Kidney (tissue), 14 donors: Measurements from ENCODE around the gene DPH7. TPM values are rescaled to one million over a fixed set of nuclear protein-coding genes. Genes with fewer than 3 reads are reported as not detected.

Experiments used
- DNase-seq, 5 donors: peaks; one replicate each; pipeline ENCODE4 v3.0.0-alpha.2; 2013 to 2020
- FAIRE-seq: peaks from 2 replicates; lab custom pipeline; 2012; peaks lifted over from hg19 to GRCh38; lab: Jason Lieb, UNC
- H3K27ac ChIP-seq, 2 donors: one replicate each; pipeline ENCODE4 v1.7.0; 2013; ENCODE audit warnings: low read depth in 2 of 2, low read length in 2 of 2, inconsistent platforms in 1 of 2
- H3K27me3 ChIP-seq: one replicate; pipeline ENCODE4 v1.7.1; 2013; ENCODE audit warnings: low read length, inconsistent platforms; ENCODE audit not compliant: control insufficient read depth, insufficient read depth
- H3K36me3 ChIP-seq, 3 donors: one replicate each; pipeline versions ENCODE4 v1.7.0 to v1.7.1; 2013; ENCODE audit warnings: low read length in 3 of 3, control low read depth in 1 of 3, inconsistent platforms in 1 of 3; ENCODE audit not compliant: insufficient read depth in 3 of 3, control insufficient read depth in 2 of 3
- H3K4me1 ChIP-seq, 3 donors: one replicate each; pipeline versions ENCODE4 v1.7.0 to v1.7.1; 2013; ENCODE audit warnings: low read length in 3 of 3, inconsistent platforms in 1 of 3, low read depth in 1 of 3; ENCODE audit not compliant: control insufficient read depth in 2 of 3, insufficient read depth in 2 of 3
- H3K4me3 ChIP-seq, 3 donors: one replicate each; pipeline versions ENCODE4 v1.7.0 to v1.8.1; 2013; ENCODE audit warnings: low read length in 3 of 3, control low read depth in 1 of 3, inconsistent platforms in 1 of 3
- H3K9ac ChIP-seq, 3 donors: one replicate each; pipeline versions ENCODE4 v1.7.0 to v1.7.1; 2013; ENCODE audit warnings: low read length in 3 of 3, control low read depth in 1 of 3, inconsistent platforms in 1 of 3
- H3K9me3 ChIP-seq, 3 donors: one replicate each; pipeline versions ENCODE4 v1.7.0 to v1.7.1; 2013; ENCODE audit warnings: low read length in 3 of 3, control low read depth in 1 of 3, inconsistent platforms in 1 of 3; ENCODE audit not compliant: control insufficient read depth in 2 of 3, insufficient read depth in 1 of 3
- intact Hi-C: fragments of 100-400 bp; cut with DNase I; formaldehyde crosslinking; loops from one replicate; pipeline ENCODE4 v1.11.1; 2022
- polyA plus RNA-seq: library from polyadenylated mRNA; stranded (reverse); fragments of 350-450 nt; fragmentation: Illumina TruSeq; extraction: RNeasy Lipid Tissue Mini Kit (QIAGEN cat#74804); gene quantifications from one replicate; pipeline ENCODE4 v1.2.3, GENCODE V29; 2014; ENCODE audit warnings: low read depth, low replicate concordance; ENCODE audit not compliant: insufficient read depth
- total RNA-seq: library from RNA; stranded (reverse); fragmentation: NEBNext Ultra II Directional; extraction: Animal tissue kit (Norgen Biotek cat#: 25700); gene quantifications from one replicate; pipeline ENCODE4 v1.2.1, GENCODE V29; 2021
- TF ChIP-seq, protein P1 (sequence below): IDR thresholded peaks from 3 replicates; pipeline ENCODE4 v1.5.1; 2012; ENCODE audit warnings: mild to moderate bottlenecking, moderate library complexity, borderline replicate concordance; ENCODE audit not compliant: insufficient read depth; ENCODE audit errors: extremely low read depth
- donor health status: control.
- donor health status: control.
- donor health status: control.
- donor health status: control.
- donor health status: control.
- donor health status: DM: yes; HTN: yes; CAD: no.
- donor health status: Normal renal cell carcinoma (clear cell type).

Gene DPH7
- total and polyA plus RNA-seq, 2 donors from 2014 or later, result 23.2 to 31.4 TPM

- Histone ChIP-seq H3K4me1 (peaks cover 0 to 11% (median 5%) of the 10 kb centered on the region in 3 donors), H3K9me3 (no peaks in the 10 kb centered on the region), H3K36me3 (no peaks in the 10 kb centered on the region), H3K27me3 (no peaks in the 10 kb centered on the region), H3K4me3 (no peak overlapping the region), H3K9ac (no peak overlapping the region), H3K27ac (no peak overlapping the region)
- DNase-seq (peak in 1 of 5 donors; percentile 51), FAIRE-seq (no peak)
- TF ChIP-seq, protein P1, sequence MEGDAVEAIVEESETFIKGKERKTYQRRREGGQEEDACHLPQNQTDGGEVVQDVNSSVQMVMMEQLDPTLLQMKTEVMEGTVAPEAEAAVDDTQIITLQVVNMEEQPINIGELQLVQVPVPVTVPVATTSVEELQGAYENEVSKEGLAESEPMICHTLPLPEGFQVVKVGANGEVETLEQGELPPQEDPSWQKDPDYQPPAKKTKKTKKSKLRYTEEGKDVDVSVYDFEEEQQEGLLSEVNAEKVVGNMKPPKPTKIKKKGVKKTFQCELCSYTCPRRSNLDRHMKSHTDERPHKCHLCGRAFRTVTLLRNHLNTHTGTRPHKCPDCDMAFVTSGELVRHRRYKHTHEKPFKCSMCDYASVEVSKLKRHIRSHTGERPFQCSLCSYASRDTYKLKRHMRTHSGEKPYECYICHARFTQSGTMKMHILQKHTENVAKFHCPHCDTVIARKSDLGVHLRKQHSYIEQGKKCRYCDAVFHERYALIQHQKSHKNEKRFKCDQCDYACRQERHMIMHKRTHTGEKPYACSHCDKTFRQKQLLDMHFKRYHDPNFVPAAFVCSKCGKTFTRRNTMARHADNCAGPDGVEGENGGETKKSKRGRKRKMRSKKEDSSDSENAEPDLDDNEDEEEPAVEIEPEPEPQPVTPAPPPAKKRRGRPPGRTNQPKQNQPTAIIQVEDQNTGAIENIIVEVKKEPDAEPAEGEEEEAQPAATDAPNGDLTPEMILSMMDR, result no peak
- intact Hi-C loops, result no loop called here
Measured at GRCh38 chr9:137547687-137548543, 30.8 kb downstream of the DPH7 start.

DNA sequence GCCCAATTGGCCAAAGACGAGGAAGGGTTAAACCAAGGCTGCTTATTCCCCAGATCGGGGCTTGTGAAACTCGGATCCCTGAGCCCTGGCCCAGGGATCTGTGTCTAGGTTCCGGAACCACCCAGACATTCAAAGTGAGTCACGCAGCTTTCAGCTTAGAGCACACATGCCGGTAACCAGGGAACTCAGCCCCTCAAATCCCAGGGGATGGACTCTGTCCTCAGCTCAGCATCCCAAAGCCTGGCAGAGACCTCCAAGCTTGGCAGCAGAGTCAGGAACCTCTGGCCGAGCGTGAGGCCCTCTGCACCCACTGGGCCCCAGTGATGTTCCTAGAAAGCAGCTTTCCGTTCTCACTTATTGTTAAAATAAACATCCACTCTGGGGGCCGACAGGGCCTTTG, 33.6 kb downstream of the DPH7 start:
- Histone ChIP-seq H3K9me3 (no peaks in the 10 kb centered on the region), H3K9ac (no peak overlapping the region), H3K4me1 (peaks cover 0 to 6% (median 0%) of the 10 kb centered on the region in 3 donors), H3K4me3 (no peak overlapping the region), H3K36me3 (no peaks in the 10 kb centered on the region), H3K27me3 (no peaks in the 10 kb centered on the region), H3K27ac (no peak overlapping the region)
- intact Hi-C loops, result no loop called here
- TF ChIP-seq, protein P1, result no peak
- no peak for DNase-seq
- FAIRE-seq, result no peak

DNA sequence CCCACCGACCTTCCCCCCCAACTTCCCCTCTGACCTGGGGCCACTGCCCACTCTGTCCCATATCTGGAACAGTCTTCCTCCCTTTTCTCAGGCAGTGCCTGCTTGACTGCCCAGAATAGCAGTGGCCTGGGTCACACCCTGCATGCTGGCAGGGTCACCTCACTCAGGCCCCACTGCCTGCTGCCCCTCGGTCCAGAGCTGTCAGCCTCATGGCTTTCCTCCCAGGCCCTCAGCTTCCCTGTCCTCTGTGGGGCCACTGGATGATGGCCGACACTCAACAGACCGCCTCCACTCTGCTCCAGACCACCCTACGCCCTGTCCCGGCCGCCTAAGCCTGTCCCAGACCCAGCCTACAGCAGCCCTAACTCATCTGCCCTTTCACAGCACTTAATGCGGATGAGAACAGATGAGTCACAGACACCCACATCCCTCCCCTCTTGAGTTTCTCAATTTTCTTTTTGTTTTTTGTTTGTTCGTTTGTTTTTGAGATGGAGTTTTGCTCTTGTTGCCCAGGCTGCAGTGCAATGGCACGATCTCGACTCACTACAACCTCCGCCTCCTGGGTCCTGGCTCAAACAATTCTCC, 34.5 kb downstream of the DPH7 start:
- Histone ChIP-seq H3K27me3 (no peaks in the 10 kb centered on the region), H3K4me3 (no peak overlapping the region), H3K27ac (no peak overlapping the region), H3K4me1 (no peaks in the 10 kb centered on the region), H3K9me3 (no peaks in the 10 kb centered on the region), H3K36me3 (no peaks in the 10 kb centered on the region), H3K9ac (no peak overlapping the region)
- DNase-seq (no peak), FAIRE-seq (no peak)
- intact Hi-C loops, result no loop called here
- TF ChIP-seq, protein P1, result no peak
